K562 (cell line): Measurements from ENCODE around the gene LRRC51. TPM values are rescaled to one million over a fixed set of nuclear protein-coding genes. Genes with fewer than 3 reads are reported as not detected.

Source experiments
- DACH1 ChIP-seq: fragments of 450-650 bp; IDR thresholded peaks from 2 replicates; pipeline ENCODE4 v1.6.1; 2018; ENCODE audit not compliant: partially characterized antibody
- ELF2 ChIP-seq: fragments of 250-450 bp; sonication (Bioruptor Pico); IDR thresholded peaks from 2 replicates; pipeline ENCODE4 v1.5.0; 2021; ENCODE audit warnings: mild to moderate bottlenecking
- ETS2 ChIP-seq: IDR thresholded peaks from 2 replicates; pipeline ENCODE4 v1.6.1; 2016; ENCODE audit warnings: borderline replicate concordance, missing genetic modification characterization, mild to moderate bottlenecking, moderate library complexity, missing compliant biosample characterization; ENCODE audit not compliant: poor library complexity, severe bottlenecking
- FIP1L1 ChIP-seq: fragments of 200-400 bp; formaldehyde crosslinking; IDR thresholded peaks from 2 replicates; pipeline ENCODE4 v1.6.1; 2018; ENCODE audit warnings: mild to moderate bottlenecking, low read depth, low read length; ENCODE audit not compliant: poor library complexity, severe bottlenecking
- GABPB1 ChIP-seq: sonication (generic); formaldehyde crosslinking; IDR thresholded peaks from 2 replicates; pipeline ENCODE4 v1.8.0; 2022; ENCODE audit warnings: mild to moderate bottlenecking, missing genetic modification reagents
- HES1 ChIP-seq: fragments of 450-650 bp; IDR thresholded peaks from 2 replicates; pipeline ENCODE4 v1.6.1; 2016; ENCODE audit warnings: low read depth, mild to moderate bottlenecking, moderate library complexity
- KAT7 ChIP-seq: sonication (generic); formaldehyde crosslinking; IDR thresholded peaks from 2 replicates; pipeline ENCODE4 v1.8.0; 2022; ENCODE audit warnings: missing genetic modification reagents, mild to moderate bottlenecking, borderline replicate concordance
- MLLT1 ChIP-seq, 2 experiments: fragments of 450-650 bp; IDR thresholded peaks; 2 replicates each; pipeline ENCODE4 v1.6.1; 2016
- PHB ChIP-seq: fragments of 250-450 bp; sonication (Bioruptor Pico); IDR thresholded peaks from 2 replicates; pipeline ENCODE4 v1.5.0; 2021
- PURB ChIP-seq: sonication (generic); formaldehyde crosslinking; IDR thresholded peaks from 2 replicates; pipeline ENCODE4 v1.9.0; 2021; ENCODE audit warnings: low read depth, mild to moderate bottlenecking, missing genetic modification reagents
- RBBP5 ChIP-seq: fragments of 200-600 bp; sonication (generic); IDR thresholded peaks from 2 replicates; pipeline ENCODE4 v1.6.1; 2012; ENCODE audit warnings: borderline replicate concordance, mild to moderate bottlenecking, low read length, control low read depth, inconsistent platforms; ENCODE audit not compliant: insufficient read depth, poor library complexity, severe bottlenecking
- RBM22 ChIP-seq: fragments of 200-400 bp; formaldehyde crosslinking; IDR thresholded peaks from 2 replicates; pipeline ENCODE4 v1.6.1; 2018; ENCODE audit warnings: low read length, low read depth; ENCODE audit not compliant: poor library complexity, severe bottlenecking
- THRB ChIP-seq: fragments of 450-650 bp; formaldehyde crosslinking; conservative IDR thresholded peaks from 2 replicates; pipeline ENCODE4 v1.4.0; 2022; ENCODE audit warnings: mild to moderate bottlenecking, missing genetic modification characterization
- VEZF1 ChIP-seq: fragments of 200-800 bp; sonication (Bioruptor generic); IDR thresholded peaks from 2 replicates; pipeline ENCODE4 v1.6.1; 2017; ENCODE audit warnings: missing genetic modification characterization, missing compliant biosample characterization
- ZBTB17 ChIP-seq: fragments of 450-650 bp; formaldehyde crosslinking; IDR thresholded peaks from 2 replicates; pipeline ENCODE4 v1.4.0; 2020; ENCODE audit warnings: mild to moderate bottlenecking
- ZBTB9 ChIP-seq: fragments of 450-650 bp; formaldehyde crosslinking; IDR thresholded peaks from 2 replicates; pipeline ENCODE4 v1.4.0; 2020; ENCODE audit warnings: mild to moderate bottlenecking, moderate library complexity
- ZFP91 ChIP-seq: sonication (generic); formaldehyde crosslinking; IDR thresholded peaks from 2 replicates; pipeline ENCODE4 v1.8.0; 2022; ENCODE audit warnings: mild to moderate bottlenecking, missing genetic modification reagents
- ZNF75A ChIP-seq: fragments of 450-650 bp; formaldehyde crosslinking; IDR thresholded peaks from 2 replicates; pipeline ENCODE4 v1.4.0; 2020; ENCODE audit warnings: mild to moderate bottlenecking
- polyA plus RNA-seq, 8 experiments: library from polyadenylated mRNA; depleted of rRNA in 4 of 8; stranded (reverse) in 5 of 8; unstranded in 3 of 8; fragments of >200 nt; fragmentation: Nextera tagmentation in 2 of 8; fragmentation: Illumina TruSeq in 1 of 8; extraction: Ambion mirVana in 2 of 8; extraction: Trizol in 1 of 8; gene quantifications; 2 replicates each; pipeline versions ENCODE4 v1.2.1 to v1.2.3, GENCODE V29; 2011 to 2014; ENCODE audit warnings: inconsistent platforms in 1 of 8, missing spikeins in 1 of 8
- total RNA-seq, 7 experiments: library from RNA; depleted of rRNA in 6 of 7; stranded (reverse); fragments of >200 nt in 6 of 7; fragmentation: Illumina TruSeq in 2 of 7; extraction: Trizol in 2 of 7; gene quantifications; 2 replicates each; pipeline versions ENCODE4 v1.2.1 to v1.2.3, GENCODE V29; 2011 to 2021; ENCODE audit warnings: low replicate concordance in 1 of 7

The LRRC51 gene
- total and polyA plus RNA-seq, 9 of the 15 experiments (the other 6 are each of a cell fraction or from before 2014, with no cell fraction given): 4.7 to 10.6 (median 5.6) TPM

GRCh38 chr11:72102946-72103753 is 22.5 kb downstream of the LRRC51 start, which contains the start of gene LAMTOR1 (continued):
- TF ChIP-seq VEZF1 (CRISPR knock-in tag) (peak; percentile 99), RBM22 (no peak), KAT7 (CRISPR knock-in tag) (peak; percentile 33; the same call in 1 of the 2 replicates), RBBP5 (peak; percentile 85), PHB (CRISPR knock-in tag) (peak; percentile 70; the same call in 1 of the 2 replicates), FIP1L1 (peak; percentile 51), ETS2 (no peak), MLLT1 (IDR thresholded peaks at IDR 0.05) (peak in 1 of 2 experiments; percentile 42; a peak in 1 of 4 replicates), ELF2 (CRISPR knock-in tag) (0 out of 2 replicates have a peak, but pooled peaks have one; percentile 16), ZBTB9 (peak; percentile 93), PURB (CRISPR knock-in tag) (no peak), HES1 (no peak), ZBTB17 (CRISPR knock-in tag) (0 out of 2 replicates have a peak, but pooled peaks have one; percentile 30), THRB (CRISPR knock-in tag) (no peak), ZFP91 (CRISPR knock-in tag) (no peak), ZNF75A (CRISPR knock-in tag) (no peak), DACH1 (no peak), GABPB1 (CRISPR knock-in tag) (peak; percentile 91)
